GM12872 (cell line): ENCODE results near the gene PMAIP1.

ENCODE experiments used
- CTCF ChIP-seq: IDR thresholded peaks from 3 replicates; pipeline ENCODE4 v1.5.1; 2011; ENCODE audit warnings: low read depth, mild to moderate bottlenecking, low read length, moderate library complexity; ENCODE audit not compliant: insufficient read depth

Gene PMAIP1

GRCh38 chr18:59908799-59909198, 9.0 kb downstream of the PMAIP1 start:
- TF ChIP-seq CTCF = no peak

- no peak for TF ChIP-seq CTCF
Measured at GRCh38 chr18:59909289-59910036, 9.7 kb downstream of the PMAIP1 start.

GRCh38 chr18:59910967-59911366, 11.2 kb downstream of the PMAIP1 start:
- TF ChIP-seq CTCF = no peak

- TF ChIP-seq CTCF = no peak
Measured at GRCh38 chr18:59911600-59911999, 11.8 kb downstream of the PMAIP1 start.

- no peak for TF ChIP-seq CTCF
Measured at GRCh38 chr18:59912007-59912550, 12.3 kb downstream of the PMAIP1 start.

GRCh38 chr18:59915606-59916005, 15.8 kb downstream of the PMAIP1 start:
- TF ChIP-seq CTCF = no peak

- no peak for TF ChIP-seq CTCF
Measured at GRCh38 chr18:59916746-59917145, 16.9 kb downstream of the PMAIP1 start.

GRCh38 chr18:59917422-59917821, 17.6 kb downstream of the PMAIP1 start:
- TF ChIP-seq CTCF = no peak
